IMR-90 (cell line): ENCODE data around the gene H6PD. TPM values are rescaled to one million over a fixed set of nuclear protein-coding genes. Genes with fewer than 3 reads are reported as not detected.

ENCODE experiments used
- ATAC-seq: fragments of 200-7000 bp; cut with Tn5 transposase; 2 replicates; pipeline ENCODE4 v1.9.1; 2020; ENCODE audit warnings: low read depth, mild to moderate bottlenecking, moderate library complexity
- BruUV-seq: library from RNA; stranded (reverse); fragments of 400-500 nt; replicated peaks from 2 replicates; lab custom pipeline; 2021; lab: Mats Ljungman, UMichigan
- CTCF ChIA-PET: fragments of 300-600 bp; formaldehyde crosslinking; extraction: SDS; loops from one replicate; lab custom pipeline; 2021; ENCODE audit warnings: antibody characterized with exemption; lab: Yijun Ruan, JAX
- POLR2A ChIA-PET: fragments of 300-600 bp; sonication (Branson Sonifier 250); formaldehyde crosslinking; loops from one replicate; lab custom pipeline; 2022; ENCODE audit warnings: antibody characterized with exemption; ENCODE audit not compliant: unreplicated experiment; lab: Charles Lee
- DNase-seq: peaks from one replicate; pipeline ENCODE4 v3.0.0; 2013
- H2AFZ ChIP-seq: replicated peaks from 2 replicates; pipeline ENCODE3; 2013; ENCODE audit warnings: low read length, mild to moderate bottlenecking; ENCODE audit not compliant: poor library complexity
- H2AK5ac ChIP-seq: 2 replicates; pipeline ENCODE4 v1.6.1; 2013; ENCODE audit warnings: low read depth, low read length, inconsistent platforms
- H2AK9ac ChIP-seq: replicated peaks from 2 replicates; pipeline ENCODE3; 2013; ENCODE audit warnings: mild to moderate bottlenecking, low read depth, low read length, moderate library complexity; ENCODE audit not compliant: poor library complexity
- H2BK120ac ChIP-seq: 2 replicates; pipeline ENCODE4 v1.6.1; 2013; ENCODE audit warnings: low read depth, low read length, inconsistent platforms
- H2BK15ac ChIP-seq: 3 replicates; pipeline ENCODE4 v1.6.1; 2013; ENCODE audit warnings: low read depth, low read length, inconsistent platforms
- H2BK20ac ChIP-seq: 2 replicates; pipeline ENCODE4 v1.6.1; 2013; ENCODE audit warnings: low read depth, mild to moderate bottlenecking, inconsistent platforms, low read length, moderate library complexity
- H2BK5ac ChIP-seq: 2 replicates; pipeline ENCODE4 v1.6.1; 2013; ENCODE audit warnings: mild to moderate bottlenecking, low read depth, low read length, inconsistent platforms; ENCODE audit not compliant: poor library complexity, severe bottlenecking
- H3K14ac ChIP-seq: replicated peaks from 2 replicates; pipeline ENCODE4 v1.6.1; 2013; ENCODE audit warnings: low read depth, low read length, inconsistent platforms
- H3K18ac ChIP-seq: 2 replicates; pipeline ENCODE4 v1.6.1; 2013; ENCODE audit warnings: low read depth, low read length, control low read depth
- H3K23ac ChIP-seq: 2 replicates; pipeline ENCODE4 v1.6.1; 2013; ENCODE audit warnings: low read depth, low read length, inconsistent platforms
- H3K27ac ChIP-seq: 2 replicates; pipeline ENCODE4 v1.5.1; 2013; ENCODE audit warnings: mild to moderate bottlenecking, control low read depth, low read length; ENCODE audit not compliant: insufficient read depth
- H3K27me3 ChIP-seq: 2 replicates; pipeline ENCODE4 v1.6.1; 2013; ENCODE audit warnings: low read length; ENCODE audit not compliant: control insufficient read depth, insufficient read depth
- H3K36me3 ChIP-seq: 2 replicates; pipeline ENCODE4 v1.6.1; 2013; ENCODE audit warnings: low read length, mixed read lengths; ENCODE audit not compliant: control insufficient read depth, insufficient read depth
- H3K4ac ChIP-seq: 2 replicates; pipeline ENCODE4 v1.6.1; 2013; ENCODE audit warnings: low read depth, low read length, inconsistent platforms
- H3K4me1 ChIP-seq: 2 replicates; pipeline ENCODE4 v1.6.1; 2013; ENCODE audit warnings: low read length, mixed read lengths; ENCODE audit not compliant: control insufficient read depth, insufficient read depth
- H3K4me2 ChIP-seq: 2 replicates; pipeline ENCODE4 v1.6.1; 2013; ENCODE audit warnings: low read depth, mild to moderate bottlenecking, control low read depth, low read length, moderate library complexity
- H3K4me3 ChIP-seq: 2 replicates; pipeline ENCODE4 v1.5.1; 2013; ENCODE audit warnings: low read depth, mild to moderate bottlenecking, control low read depth, low read length, moderate library complexity; ENCODE audit not compliant: insufficient read depth
- H3K56ac ChIP-seq: 2 replicates; pipeline ENCODE4 v1.6.1; 2013; ENCODE audit warnings: low read length, inconsistent platforms; ENCODE audit not compliant: insufficient read depth; ENCODE audit errors: extremely low read depth
- H3K79me1 ChIP-seq, 2 experiments: 2 replicates each; pipeline ENCODE4 v1.6.1; 2013; ENCODE audit warnings: low read length in 2 of 2, inconsistent platforms in 1 of 2, low read depth in 1 of 2
- H3K9ac ChIP-seq: 2 replicates; pipeline ENCODE4 v1.6.1; 2013; ENCODE audit warnings: low read depth, low read length, control low read depth
- H3K9me1 ChIP-seq: 2 replicates; pipeline ENCODE4 v1.6.1; 2013; ENCODE audit warnings: low read length, inconsistent platforms; ENCODE audit not compliant: insufficient read depth
- H3K9me3 ChIP-seq: 2 replicates; pipeline ENCODE4 v1.6.1; 2013; ENCODE audit warnings: low read length; ENCODE audit not compliant: control insufficient read depth, insufficient read depth
- H4K20me1 ChIP-seq: 2 replicates; pipeline ENCODE4 v1.6.1; 2013; ENCODE audit warnings: low read length, inconsistent platforms; ENCODE audit not compliant: insufficient read depth
- H4K5ac ChIP-seq: 2 replicates; pipeline ENCODE4 v1.6.1; 2013; ENCODE audit warnings: mild to moderate bottlenecking, low read depth, low read length, control low read depth
- H4K8ac ChIP-seq, 2 experiments: 2 replicates each; pipeline ENCODE4 v1.6.1; 2013; ENCODE audit warnings: low read depth in 2 of 2, low read length in 2 of 2, control low read depth in 1 of 2, inconsistent platforms in 1 of 2
- H4K91ac ChIP-seq: 2 replicates; pipeline ENCODE4 v1.6.1; 2013; ENCODE audit warnings: low read depth, low read length, inconsistent platforms; ENCODE audit not compliant: insufficient read depth
- CEBPB ChIP-seq: IDR thresholded peaks from 2 replicates; pipeline ENCODE4 v1.6.1; 2012; ENCODE audit warnings: low read depth, low read length, improper control_type of control experiment
- CHD1 ChIP-seq: IDR thresholded peaks from 2 replicates; pipeline ENCODE4 v1.6.1; 2012; ENCODE audit warnings: low read depth, low read length, improper control_type of control experiment
- CTCF ChIP-seq: conservative IDR thresholded peaks from 2 replicates; pipeline ENCODE4 v1.5.1; 2012; ENCODE audit warnings: mild to moderate bottlenecking, low read depth, low read length, improper control_type of control experiment
- ELK1 ChIP-seq: fragments of 150-350 bp; IDR thresholded peaks from 2 replicates; pipeline ENCODE4 v1.6.1; 2016; ENCODE audit warnings: low read depth, mild to moderate bottlenecking, low read length, moderate library complexity, borderline replicate concordance
- MAZ ChIP-seq: IDR thresholded peaks from 2 replicates; pipeline ENCODE4 v1.6.1; 2012; ENCODE audit warnings: low read depth, mild to moderate bottlenecking, low read length, improper control_type of control experiment, moderate library complexity, borderline replicate concordance
- NFE2L2 ChIP-seq: fragments of 150-350 bp; IDR thresholded peaks from 2 replicates; pipeline ENCODE4 v1.6.1; 2016; ENCODE audit warnings: low read depth, mild to moderate bottlenecking, low read length
- POLR2A ChIP-seq: IDR thresholded peaks from 2 replicates; pipeline ENCODE4 v1.6.1; 2012; ENCODE audit warnings: mild to moderate bottlenecking, low read depth, low read length
- RAD21 ChIP-seq: IDR thresholded peaks from 2 replicates; pipeline ENCODE4 v1.6.1; 2012; ENCODE audit warnings: low read length, improper control_type of control experiment
- RCOR1 ChIP-seq: IDR thresholded peaks from 2 replicates; pipeline ENCODE4 v1.6.1; 2012; ENCODE audit warnings: mild to moderate bottlenecking, low read length, improper control_type of control experiment; ENCODE audit not compliant: insufficient replicate concordance
- USF2 ChIP-seq: fragments of 150-350 bp; IDR thresholded peaks from 2 replicates; pipeline ENCODE4 v1.6.1; 2017; ENCODE audit warnings: mild to moderate bottlenecking, antibody characterized with exemption, low read length, low read depth
- WGBS, 2 experiments: methylation state at CpG; one replicate each; pipeline versions ENCODE4 v1.1.5 to v1.1.7; 2013; ENCODE audit warnings: missing lambda C conversion rate in 2 of 2; ENCODE audit not compliant: insufficient read length in 1 of 2; ENCODE audit errors: extremely low coverage in 2 of 2; 5-methylcytosine and 5-hydroxymethylcytosine counted together
- dilution Hi-C: fragments of 300-500 bp; cut with HindIII; formaldehyde crosslinking; loops from one replicate; pipeline ENCODE4 v1.14.3; 2018; ENCODE audit warnings: low sequenced_read_pairs; ENCODE audit not compliant: unreplicated experiment
- in situ Hi-C: fragments of 300-500 bp; cut with MboI; formaldehyde crosslinking; loops from 3 replicates; pipeline ENCODE4 v1.14.3; 2019; ENCODE audit warnings: low sequenced_read_pairs, inconsistent platforms, mixed read lengths
- intact Hi-C: fragments of 100-400 bp; cut with micrococcal nuclease; formaldehyde crosslinking; loops from 2 replicates; pipeline ENCODE4 v1.10.0; 2022
- polyA plus RNA-seq, 3 experiments: library from polyadenylated mRNA; depleted of rRNA; stranded (reverse); fragments of >200 nt; gene quantifications; 2 replicates each; pipeline ENCODE4 v1.2.3, GENCODE V29; 2012; ENCODE audit warnings: low replicate concordance in 1 of 3
- total RNA-seq: library from RNA; depleted of rRNA; stranded (reverse); fragments of >200 nt; gene quantifications from 2 replicates; pipeline ENCODE4 v1.2.3, GENCODE V29; 2012

H6PD gene
- total and polyA plus RNA-seq, 2 of the 4 experiments (the other 2 are of a cell fraction): 9.3 to 22.1 TPM

- no peak for TF ChIP-seq CHD1
- no peak for TF ChIP-seq RAD21
- no peak for TF ChIP-seq NFE2L2
- TF ChIP-seq POLR2A: no peak
- no peak for TF ChIP-seq ELK1
These were observed 35.1 kb downstream of the H6PD start (continued) for GRCh38 chr1:9269721-9270120.

GRCh38 chr1:9270290-9270883, 35.8 kb downstream of the H6PD start:
- Histone ChIP-seq H3K36me3 (peaks cover 6% of the 10 kb centered on the region; the same call in 1 of the 2 replicates), H4K8ac (no peak overlapping the region), H3K79me1 (peaks cover 0 to 17% of the 10 kb centered on the region in 2 experiments; a peak in 1 of 4 replicates), H3K27ac (no peak overlapping the region), H2BK15ac (no peak overlapping the region), H3K56ac (no peak overlapping the region), H2BK20ac (no peak overlapping the region), H2AK9ac (no peak overlapping the region), H3K4ac (no peak overlapping the region), H3K27me3 (no peaks in the 10 kb centered on the region), H3K18ac (no peak overlapping the region), H2AFZ (no peak overlapping the region), H4K20me1 (no peaks in the 10 kb centered on the region), H2BK120ac (no peak overlapping the region), H4K5ac (no peak overlapping the region), H3K9ac (no peak overlapping the region), H3K23ac (no peak overlapping the region; the same call in 1 of the 2 replicates), H4K91ac (no peak overlapping the region), H3K4me2 (no peak overlapping the region), H2BK5ac (no peak overlapping the region), H3K14ac (no peak overlapping the region), H2AK5ac (0 out of 2 replicates have a peak overlapping the region, but pooled peaks have one; percentile 4), H3K9me3 (no peaks in the 10 kb centered on the region), H3K4me1 (peaks cover 12% of the 10 kb centered on the region), H3K9me1 (peaks cover 5% of the 10 kb centered on the region), H3K4me3 (no peak overlapping the region)
- 48% methylated on average over 3 of the region's 15 CpGs; no CpG with 5 or more reads in 1 of the 2 experiments for WGBS, 2 experiments
- POLR2A ChIA-PET: no interaction called here
- DNase-seq (no peak), ATAC-seq (no peak)
- intact Hi-C loops (no loop called here), in situ Hi-C loops (loop anchor here (10.0 kb wide), 1 partner anchor 304 kb away; no protein-coding TSS in a partner anchor), dilution Hi-C loops (no loop called here)
- no TSS peak for BruUV-seq
- CTCF ChIA-PET: interaction anchor here (1.1 kb wide), 1 partner anchor 224 kb away, joined by 3 read pairs; no protein-coding TSS in a partner anchor
- no peak for TF ChIP-seq POLR2A
- no peak for TF ChIP-seq NFE2L2
- TF ChIP-seq CEBPB: no peak
- TF ChIP-seq CTCF: no peak
- TF ChIP-seq USF2: no peak
- no peak for TF ChIP-seq MAZ
- TF ChIP-seq ELK1: no peak
- TF ChIP-seq RCOR1: no peak
- TF ChIP-seq RAD21: no peak
